ENCODE measurements around the gene CR2.
"Not testable (repeated sequence)": the region's sequence is repeated elsewhere in the genome, so short reads cannot be mapped to it uniquely, and the experiment has no call there.

CR2 gene

DNA sequence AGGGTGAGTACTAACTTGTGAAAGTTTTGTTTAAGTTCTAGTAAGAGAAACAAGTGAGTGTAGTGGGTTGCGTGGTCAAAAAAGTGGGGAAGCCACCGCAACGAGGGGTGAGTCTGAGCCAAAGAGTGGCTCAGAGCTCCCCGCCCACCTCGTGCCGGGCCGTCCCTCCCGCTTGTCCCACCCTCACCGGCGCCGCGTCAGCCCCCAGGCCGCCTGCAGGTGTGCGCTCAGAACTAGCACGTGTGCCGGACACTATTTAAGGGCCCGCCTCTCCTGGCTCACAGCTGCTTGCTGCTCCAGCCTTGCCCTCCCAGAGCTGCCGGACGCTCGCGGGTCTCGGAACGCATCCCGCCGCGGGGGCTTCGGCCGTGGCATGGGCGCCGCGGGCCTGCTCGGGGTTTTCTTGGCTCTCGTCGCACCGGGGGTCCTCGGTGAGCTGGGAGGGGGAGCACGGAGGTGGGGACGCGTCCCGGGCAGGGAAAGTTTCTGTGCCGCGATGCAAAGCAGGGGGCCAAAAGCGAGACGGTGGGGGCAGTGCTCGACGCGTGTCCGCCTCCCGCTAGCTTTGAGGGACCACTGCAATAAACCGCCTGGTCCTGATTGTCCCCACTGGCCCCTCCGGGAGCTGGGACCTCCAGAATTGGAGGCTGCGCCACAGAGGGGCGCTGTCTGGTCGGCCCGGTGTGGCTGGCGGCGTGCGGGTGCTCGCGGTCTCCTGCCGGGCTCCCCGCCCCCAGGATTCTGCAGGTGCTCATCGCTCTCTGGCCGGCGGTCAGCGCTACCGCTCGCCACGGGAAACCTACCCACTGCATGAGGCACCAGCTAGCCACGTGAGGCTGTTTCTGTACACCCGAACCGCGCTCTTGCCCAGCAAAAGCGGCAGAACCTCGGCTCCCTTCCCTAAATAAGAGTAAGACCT is at the start of gene CR2:
TSS of gene CR2 (plus strand) at position 283 of the 919 bp plus-strand sequence. CDS start at position 374, 91 bp downstream.
- DNase-seq (ENCODE audit: low read depth) = peak; percentile 28

DNA sequence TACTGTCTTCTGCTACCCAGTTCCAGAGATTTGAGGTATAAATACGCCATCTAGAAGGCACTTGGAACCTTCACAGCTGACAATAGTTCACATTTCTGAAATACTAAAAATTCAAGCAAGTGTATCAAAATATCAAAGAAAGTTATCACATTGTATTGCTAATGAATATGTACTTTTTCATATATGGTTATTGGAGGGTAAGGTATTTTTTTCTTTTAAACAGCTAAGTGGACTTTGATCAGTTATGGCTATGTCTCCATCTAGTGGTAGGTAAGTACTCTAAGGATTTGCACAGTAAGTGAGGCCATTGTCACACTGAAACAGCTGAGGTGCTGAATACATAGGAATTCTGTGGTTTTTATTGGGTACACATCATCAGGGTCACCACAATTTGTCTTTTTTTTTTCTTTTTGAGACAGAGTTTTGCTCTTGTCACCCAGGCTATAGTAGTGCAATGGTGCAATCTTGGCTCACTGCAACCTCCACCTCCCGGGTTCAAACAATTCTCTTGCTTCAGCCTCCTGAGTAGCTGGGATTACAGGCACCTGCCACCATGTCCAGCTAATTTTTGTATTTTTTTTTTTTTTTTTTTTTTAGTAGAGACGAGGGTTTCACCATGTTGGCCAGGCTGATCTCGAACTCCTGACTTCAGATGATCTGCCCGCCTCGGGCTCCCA is 49.1 kb upstream of the CR2 start:
- no peak for DNase-seq (ENCODE audit: low read depth)

GRCh38 chr1:207405814-207406213 is 48.3 kb upstream of the CR2 start:
- no peak for DNase-seq (ENCODE audit: low read depth)

- DNase-seq (ENCODE audit: low read depth) = no peak
These were observed 46.4 kb upstream of the CR2 start for GRCh38 chr1:207407655-207408260.

DNA sequence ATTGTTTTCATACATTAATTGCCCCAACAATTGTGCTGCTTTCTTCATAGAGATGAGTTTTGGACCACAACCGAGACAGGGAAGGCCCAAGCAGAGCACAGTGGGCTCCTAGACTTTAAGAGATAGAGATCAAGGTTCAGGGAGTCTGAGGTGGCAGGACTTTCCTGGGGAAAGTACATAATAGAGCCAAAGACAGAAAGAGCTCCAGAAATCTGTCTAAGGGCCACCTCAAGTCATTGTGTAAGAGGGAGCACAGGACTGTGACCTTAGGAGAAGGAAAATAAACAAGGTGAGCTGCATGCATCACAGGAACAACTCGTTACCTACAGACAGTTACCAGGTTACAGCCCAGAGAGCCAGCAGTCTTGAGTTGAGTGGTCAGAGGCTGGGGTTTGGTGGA is 41.3 kb upstream of the CR2 start:
- no peak for DNase-seq (ENCODE audit: low read depth)

DNA sequence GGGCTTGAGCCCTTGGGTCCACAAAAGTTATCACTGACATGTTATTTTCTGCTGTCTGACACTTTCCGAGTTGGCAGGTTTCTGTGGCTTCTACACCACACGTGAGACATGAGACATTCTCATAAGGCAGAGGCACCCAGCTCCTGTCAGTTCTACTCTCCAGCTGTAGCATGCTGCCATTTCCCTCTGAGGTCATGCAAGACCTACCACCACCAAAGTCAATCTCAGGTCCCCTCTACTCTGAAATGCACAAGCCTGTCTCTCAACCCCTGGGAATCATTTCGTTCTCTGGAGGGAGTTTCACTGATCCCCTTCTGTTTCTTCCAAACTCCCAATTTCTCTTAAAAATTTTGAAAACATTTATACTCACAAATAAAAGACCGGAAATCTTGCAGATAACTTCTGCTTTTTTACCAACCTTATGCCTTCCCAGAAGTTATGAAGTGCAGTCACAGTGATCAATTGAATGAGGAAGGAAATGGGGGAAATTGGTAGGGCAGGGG is 39.5 kb upstream of the CR2 start:
- DNase-seq (ENCODE audit: low read depth) = no peak

DNA sequence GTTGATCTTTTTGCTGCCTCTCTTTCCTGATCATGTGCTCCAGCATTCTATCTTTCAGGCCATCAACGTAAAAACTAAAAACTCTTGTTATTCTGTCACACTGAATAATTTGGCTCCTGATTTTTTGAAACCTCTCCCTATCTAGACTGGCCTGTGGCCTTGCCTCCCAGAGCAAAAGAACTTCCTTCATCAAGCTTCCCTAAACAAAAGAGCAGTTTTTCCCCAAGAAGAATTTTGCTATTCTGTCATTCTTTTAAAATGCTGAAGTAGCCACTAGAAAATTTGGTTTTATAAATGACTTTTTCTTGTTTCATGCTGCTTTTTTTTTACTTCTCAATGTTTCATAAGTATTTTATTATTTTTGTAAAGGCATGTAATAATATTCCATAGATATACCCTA is 37.1 kb upstream of the CR2 start:
- no peak for DNase-seq (ENCODE audit: low read depth)

DNA sequence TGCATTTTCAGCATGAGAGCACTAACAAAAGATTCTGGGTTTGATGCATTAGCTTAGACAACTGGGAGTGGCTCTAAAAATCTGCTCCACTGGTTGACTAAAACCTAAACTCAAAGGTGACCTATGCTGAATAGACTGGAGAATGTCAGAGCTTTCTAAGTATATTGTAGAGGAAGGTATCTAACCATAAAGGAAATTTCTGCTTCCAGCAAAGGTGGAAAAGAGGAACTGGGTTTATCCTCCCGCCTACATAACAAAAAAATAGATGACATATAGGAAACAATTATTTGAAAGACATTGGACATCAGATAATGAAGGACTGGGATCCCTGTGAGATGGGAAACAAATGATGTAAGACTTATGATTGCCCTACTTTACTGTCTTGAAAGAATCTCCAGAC is 35.8 kb upstream of the CR2 start:
- DNase-seq (ENCODE audit: low read depth) = no peak

DNA sequence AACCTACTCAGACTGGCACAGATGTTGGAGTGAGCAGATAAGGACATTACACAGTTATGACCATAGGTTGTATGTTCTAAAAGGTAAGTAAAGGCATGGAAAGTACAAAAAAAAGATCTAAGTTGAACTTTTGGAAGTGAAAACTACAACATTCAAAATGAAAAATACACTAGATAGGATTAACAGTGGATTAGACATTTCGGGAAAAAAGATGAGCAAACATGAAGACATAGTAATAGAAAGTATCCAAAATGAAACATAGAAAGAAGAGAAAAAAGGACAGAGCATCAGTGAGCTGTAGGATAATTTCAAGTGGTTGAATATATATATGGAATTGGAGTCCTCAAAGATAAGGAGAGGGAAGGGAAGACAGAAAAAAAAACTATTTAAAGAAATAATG is 34.0 kb upstream of the CR2 start:
- no peak for DNase-seq (ENCODE audit: low read depth)

DNA sequence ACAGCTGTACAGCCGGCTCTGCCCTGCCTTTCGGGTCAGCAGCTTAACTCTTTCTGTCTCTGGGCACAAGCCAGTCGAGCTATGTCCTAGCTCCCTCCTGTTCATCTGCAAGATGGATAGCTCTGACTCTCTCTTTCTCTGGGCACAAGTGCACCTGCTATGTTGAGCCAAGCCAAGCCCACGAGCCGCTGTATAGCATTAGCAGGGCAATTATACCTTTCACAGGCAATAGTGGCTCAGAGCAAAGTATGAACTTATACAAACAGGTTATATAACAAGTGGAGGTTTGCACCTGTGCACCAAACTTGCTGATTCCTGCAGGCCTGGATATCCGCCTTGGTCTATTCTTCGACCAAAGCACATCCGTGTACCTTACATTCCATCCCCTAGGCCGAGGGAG is 33.0 kb upstream of the CR2 start:
- no peak for DNase-seq (ENCODE audit: low read depth)

- DNase-seq (ENCODE audit: low read depth) = no peak
These were observed 30.4 kb upstream of the CR2 start for GRCh38 chr1:207423560-207424292.

DNA sequence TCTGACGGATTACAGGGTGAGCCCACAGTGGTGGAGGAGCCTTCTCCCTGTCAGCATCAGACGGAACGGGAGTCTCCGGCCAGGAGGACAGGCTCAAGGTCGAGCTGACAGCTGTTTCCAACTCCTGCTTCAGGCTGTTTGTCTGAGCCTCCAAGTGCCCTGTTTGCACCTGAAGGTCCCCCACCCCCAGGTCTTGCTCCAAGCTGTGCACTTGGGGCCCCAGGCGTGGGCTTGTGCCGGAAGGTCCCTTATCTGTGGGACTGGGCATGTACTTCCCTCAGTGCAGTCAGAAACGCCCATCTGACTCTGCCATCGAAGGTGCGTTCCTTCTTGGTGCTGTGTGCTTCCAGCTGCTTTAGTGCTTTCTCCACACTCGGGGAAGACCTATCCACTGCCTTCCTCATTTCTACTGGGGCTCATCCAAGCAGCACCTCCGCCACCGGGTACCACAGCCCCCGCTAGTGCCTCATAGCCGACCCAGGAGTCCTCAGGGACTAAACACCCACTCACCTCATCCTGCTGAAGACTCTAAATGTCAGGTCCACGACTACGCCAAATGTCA is 29.5 kb upstream of the CR2 start:
- no peak for DNase-seq (ENCODE audit: low read depth)

DNA sequence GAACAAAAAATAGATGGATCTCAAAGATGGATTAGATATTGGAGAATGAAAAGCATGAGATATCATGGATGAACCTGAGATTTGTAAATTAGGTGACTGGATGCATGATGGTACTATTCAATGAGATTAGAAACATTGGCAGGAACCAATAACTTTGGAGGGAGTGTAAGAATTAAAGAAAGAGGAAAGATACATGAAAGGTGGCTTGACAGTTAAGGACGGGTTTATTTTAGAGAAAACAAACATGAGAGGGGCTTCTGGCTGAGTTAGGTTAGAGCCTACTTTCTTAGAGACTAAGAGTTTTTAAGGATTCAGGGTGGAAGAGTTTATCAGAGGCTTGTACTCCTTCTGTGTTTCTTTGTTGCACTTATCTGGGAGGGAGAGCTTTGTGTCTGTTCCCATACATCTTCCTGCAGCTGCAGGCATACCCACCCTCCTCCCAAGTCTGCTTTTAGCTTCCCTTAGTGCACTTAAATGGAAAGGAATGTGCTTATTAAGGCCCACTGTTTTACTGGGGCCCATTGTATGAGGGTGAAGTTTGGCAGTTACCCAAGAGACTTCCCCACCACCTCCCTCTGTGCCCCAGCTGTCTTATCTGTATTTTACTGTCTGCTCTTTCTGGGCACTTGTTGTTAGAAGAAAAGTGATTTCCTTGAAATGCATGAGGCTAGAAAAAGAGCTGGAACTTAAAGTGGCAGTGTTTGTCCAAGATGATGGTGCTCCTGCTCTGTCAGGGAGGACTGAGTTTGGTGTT is 26.1 kb upstream of the CR2 start:
- DNase-seq (ENCODE audit: low read depth) = no peak

GRCh38 chr1:207428783-207429182 is 25.3 kb upstream of the CR2 start:
- no peak for DNase-seq (ENCODE audit: low read depth)

GRCh38 chr1:207429963-207430362 is 24.2 kb upstream of the CR2 start:
- no peak for DNase-seq (ENCODE audit: low read depth)

- DNase-seq (ENCODE audit: low read depth) = no peak
These were observed 23.5 kb upstream of the CR2 start for GRCh38 chr1:207430602-207431001.

- DNase-seq (ENCODE audit: low read depth) = no peak
These were observed 22.6 kb upstream of the CR2 start for GRCh38 chr1:207431508-207431907.

- no peak for DNase-seq (ENCODE audit: low read depth)
These were observed 20.7 kb upstream of the CR2 start for GRCh38 chr1:207433435-207433834.

DNA sequence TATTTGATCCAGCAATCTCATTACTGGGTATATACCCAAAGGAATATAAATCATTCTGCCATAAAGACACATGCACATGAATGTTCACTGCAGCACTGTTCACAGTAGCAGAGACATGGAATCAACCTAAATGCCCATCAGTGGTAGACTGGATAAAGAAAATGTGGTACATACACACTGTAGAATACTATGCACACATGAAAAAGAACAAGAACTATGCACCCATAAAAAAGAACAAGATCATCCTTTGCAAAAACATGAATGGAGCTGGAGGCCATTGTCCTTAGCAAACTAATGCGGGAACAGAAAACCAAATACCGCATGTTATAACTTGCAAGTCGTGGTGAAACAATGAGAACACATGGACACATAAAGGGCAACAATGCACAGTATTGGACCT is 17.4 kb upstream of the CR2 start:
- DNase-seq (ENCODE audit: low read depth) = not testable (repeated sequence)

GRCh38 chr1:207440626-207441025 is 13.5 kb upstream of the CR2 start:
- DNase-seq (ENCODE audit: low read depth) = no peak

Data from activated T-helper 9 cell treated with anti-CD3 and anti-CD28 coated beads, Interleukin-2, amount 50 U/mL, for 16 hours (primary cell).